Activated CD8-positive, alpha-beta T cell treated with anti-CD3 and anti-CD28 coated beads for 36 hours (primary cell): ENCODE data around the gene CRIM1. TPM values are rescaled to one million over a fixed set of nuclear protein-coding genes. Genes with fewer than 3 reads are reported as not detected.

Source experiments
- ATAC-seq: fragments of 200-7000 bp; cut with Tn5 transposase; one replicate; pipeline ENCODE4 v1.10.0; 2021; ENCODE audit warnings: mild to moderate bottlenecking, moderate library complexity
- CTCF ChIA-PET: fragments of 350-600 bp; sonication (Branson Sonifier 250); formaldehyde crosslinking; loops from one replicate; lab custom pipeline; 2021; ENCODE audit warnings: antibody characterized with exemption; lab: Charles Lee
- POLR2A ChIA-PET: fragments of 350-600 bp; sonication (Branson Sonifier 250); formaldehyde crosslinking; loops from one replicate; lab custom pipeline; 2021; ENCODE audit warnings: antibody characterized with exemption; lab: Charles Lee
- DNase-seq: peaks from one replicate; pipeline ENCODE4 v3.0.0-alpha.2; 2020
- H3K27ac Mint-ChIP-seq: one replicate; pipeline ENCODE4 v1.8.0; 2021; ENCODE audit warnings: mild to moderate bottlenecking, mixed read lengths
- H3K27me3 Mint-ChIP-seq: one replicate; pipeline ENCODE4 v1.8.0; 2021; ENCODE audit warnings: mixed read lengths
- H3K36me3 Mint-ChIP-seq: one replicate; pipeline ENCODE4 v1.8.0; 2021; ENCODE audit warnings: low read depth, mixed read lengths
- H3K4me1 Mint-ChIP-seq: one replicate; pipeline ENCODE4 v1.8.0; 2021; ENCODE audit warnings: low read depth, mixed read lengths
- H3K4me3 Mint-ChIP-seq: one replicate; pipeline ENCODE4 v1.8.0; 2021; ENCODE audit warnings: mild to moderate bottlenecking, moderate library complexity, mixed read lengths
- H3K9me3 Mint-ChIP-seq: one replicate; pipeline ENCODE4 v1.8.0; 2021; ENCODE audit warnings: mixed read lengths
- intact Hi-C: fragments of 100-400 bp; cut with micrococcal nuclease; formaldehyde crosslinking; loops from one replicate; pipeline ENCODE4 v1.10.0; 2022
- total RNA-seq, 2 experiments: library from RNA; stranded (reverse); gene quantifications; one replicate each; pipeline ENCODE4 v1.2.3, GENCODE V29; 2021
- TF ChIP-seq, protein P1 (sequence below): fragments of 200-600 bp; IDR thresholded peaks from one replicate; pipeline ENCODE4 v1.8.0; 2022; ENCODE audit warnings: antibody characterized with exemption, mild to moderate bottlenecking

The CRIM1 gene
- total RNA-seq, 2 experiments from 2014 or later: 14.4 to 15.9 TPM

GRCh38 chr2:36366491-36367120 lies 11.0 kb downstream of the CRIM1 start:
- Mint-ChIP-seq H3K4me1 (peaks cover 6% of the 10 kb centered on the region), H3K4me3 (no peak overlapping the region), H3K27ac (no peak overlapping the region), H3K9me3 (no peaks in the 10 kb centered on the region), H3K36me3 (no peaks in the 10 kb centered on the region), H3K27me3 (peaks cover 11% of the 10 kb centered on the region)
- no peak for ATAC-seq
- POLR2A ChIA-PET: no interaction called here
- CTCF ChIA-PET: interaction anchor here (1.2 kb wide), 1 partner anchor 14 kb away, joined by 3 read pairs; no protein-coding TSS in a partner anchor
- TF ChIP-seq, protein P1, sequence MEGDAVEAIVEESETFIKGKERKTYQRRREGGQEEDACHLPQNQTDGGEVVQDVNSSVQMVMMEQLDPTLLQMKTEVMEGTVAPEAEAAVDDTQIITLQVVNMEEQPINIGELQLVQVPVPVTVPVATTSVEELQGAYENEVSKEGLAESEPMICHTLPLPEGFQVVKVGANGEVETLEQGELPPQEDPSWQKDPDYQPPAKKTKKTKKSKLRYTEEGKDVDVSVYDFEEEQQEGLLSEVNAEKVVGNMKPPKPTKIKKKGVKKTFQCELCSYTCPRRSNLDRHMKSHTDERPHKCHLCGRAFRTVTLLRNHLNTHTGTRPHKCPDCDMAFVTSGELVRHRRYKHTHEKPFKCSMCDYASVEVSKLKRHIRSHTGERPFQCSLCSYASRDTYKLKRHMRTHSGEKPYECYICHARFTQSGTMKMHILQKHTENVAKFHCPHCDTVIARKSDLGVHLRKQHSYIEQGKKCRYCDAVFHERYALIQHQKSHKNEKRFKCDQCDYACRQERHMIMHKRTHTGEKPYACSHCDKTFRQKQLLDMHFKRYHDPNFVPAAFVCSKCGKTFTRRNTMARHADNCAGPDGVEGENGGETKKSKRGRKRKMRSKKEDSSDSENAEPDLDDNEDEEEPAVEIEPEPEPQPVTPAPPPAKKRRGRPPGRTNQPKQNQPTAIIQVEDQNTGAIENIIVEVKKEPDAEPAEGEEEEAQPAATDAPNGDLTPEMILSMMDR: no peak
- DNase-seq: no peak
- intact Hi-C loops: no loop called here

GRCh38 chr2:36367486-36367885 lies 11.9 kb downstream of the CRIM1 start:
- ATAC-seq: no peak
- Mint-ChIP-seq H3K4me1 (peaks cover 10% of the 10 kb centered on the region), H3K9me3 (no peaks in the 10 kb centered on the region), H3K27ac (no peak overlapping the region), H3K36me3 (no peaks in the 10 kb centered on the region), H3K27me3 (peaks cover 11% of the 10 kb centered on the region), H3K4me3 (no peak overlapping the region)
- ChIA-PET POLR2A (interaction anchor here (0.7 kb wide), 1 partner anchor 7 kb away, joined by 3 read pairs; no protein-coding TSS in a partner anchor), CTCF (interaction anchor here (2.6 kb wide), 1 partner anchor 16 kb away, joined by 9 read pairs; no protein-coding TSS in a partner anchor)
- TF ChIP-seq, protein P1: no peak
- intact Hi-C loops: no loop called here
- DNase-seq: no peak

DNA sequence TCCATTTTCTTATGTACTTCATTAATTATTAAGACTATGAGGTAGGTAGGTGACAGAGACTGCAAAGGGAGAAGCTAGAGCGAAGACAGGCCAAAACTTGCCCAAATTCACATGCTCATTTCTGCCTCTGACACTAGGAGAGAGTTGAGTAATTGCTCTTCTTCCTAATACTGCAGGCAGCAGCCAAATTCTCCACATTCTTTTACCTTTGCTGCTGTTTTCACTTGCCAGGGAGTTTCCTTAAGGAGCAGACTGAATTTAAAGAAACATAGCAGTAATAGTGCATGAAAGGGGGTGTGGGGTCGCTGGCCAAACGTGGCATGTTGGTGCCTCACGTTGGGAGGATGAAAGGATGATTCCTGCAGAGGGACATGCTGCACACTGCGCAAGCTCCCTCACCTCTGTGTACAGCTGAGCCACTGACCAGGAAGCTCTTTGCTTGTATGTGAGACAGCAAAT lies 12.3 kb downstream of the CRIM1 start:
- intact Hi-C loops: no loop called here
- no peak overlapping the region for H3K4me3 Mint-ChIP-seq
- ChIA-PET CTCF (interaction anchor here (2.6 kb wide), 1 partner anchor 16 kb away, joined by 9 read pairs; no protein-coding TSS in a partner anchor), POLR2A (interaction anchor here (0.7 kb wide), 1 partner anchor 8 kb away, joined by 3 read pairs; no protein-coding TSS in a partner anchor)
- H3K36me3 Mint-ChIP-seq: no peaks in the 10 kb centered on the region
- TF ChIP-seq, protein P1: no peak
- ATAC-seq (no peak), DNase-seq (no peak)
- no peaks in the 10 kb centered on the region for H3K9me3 Mint-ChIP-seq
- peaks cover 14% of the 10 kb centered on the region for H3K4me1 Mint-ChIP-seq
- no peak overlapping the region for H3K27ac Mint-ChIP-seq
- H3K27me3 Mint-ChIP-seq: peaks cover 11% of the 10 kb centered on the region

DNA sequence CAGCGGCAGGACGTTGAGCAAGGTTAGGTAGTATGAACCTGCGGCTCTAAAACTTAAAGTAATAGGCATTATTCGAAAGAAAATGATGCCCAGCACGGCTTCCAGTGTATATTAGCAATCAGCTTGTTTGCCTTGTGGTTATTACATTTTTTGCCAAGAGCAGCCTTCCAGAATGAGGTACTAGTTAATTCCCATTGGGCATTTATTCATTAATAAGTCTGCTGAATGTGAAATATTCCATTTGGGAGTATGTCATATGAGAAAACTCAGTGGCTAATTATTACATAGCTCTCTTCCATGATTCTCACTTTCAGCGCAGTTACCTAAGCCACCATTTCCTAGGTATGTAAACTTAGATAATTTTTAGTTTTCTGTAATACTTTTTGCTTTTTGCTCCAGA lies 12.9 kb downstream of the CRIM1 start:
- ATAC-seq (no peak), DNase-seq (no peak)
- Mint-ChIP-seq H3K4me1 (peaks cover 19% of the 10 kb centered on the region), H3K27ac (no peak overlapping the region), H3K9me3 (no peaks in the 10 kb centered on the region), H3K36me3 (no peaks in the 10 kb centered on the region), H3K4me3 (no peak overlapping the region), H3K27me3 (peaks cover 10% of the 10 kb centered on the region)
- CTCF ChIA-PET: interaction anchor here (2.6 kb wide), 1 partner anchor 17 kb away, joined by 9 read pairs; no protein-coding TSS in a partner anchor
- intact Hi-C loops: no loop called here
- POLR2A ChIA-PET: interaction anchor here (0.7 kb wide), 1 partner anchor 8 kb away, joined by 3 read pairs; no protein-coding TSS in a partner anchor
- TF ChIP-seq, protein P1: no peak

GRCh38 chr2:36369163-36369562 lies 13.6 kb downstream of the CRIM1 start:
- Mint-ChIP-seq H3K27me3 (peaks cover 5% of the 10 kb centered on the region), H3K36me3 (no peaks in the 10 kb centered on the region), H3K4me1 (peaks cover 23% of the 10 kb centered on the region), H3K4me3 (no peak overlapping the region), H3K27ac (no peak overlapping the region), H3K9me3 (no peaks in the 10 kb centered on the region)
- ATAC-seq (no peak), DNase-seq (no peak)
- TF ChIP-seq, protein P1: no peak
- intact Hi-C loops: no loop called here
- CTCF ChIA-PET: interaction anchor here (2.6 kb wide), 1 partner anchor 17 kb away, joined by 9 read pairs; no protein-coding TSS in a partner anchor
- POLR2A ChIA-PET: interaction anchor here (1.3 to 1.6 kb wide), 2 partner anchors 11 to 12 kb away, joined by 3 to 5 read pairs; no protein-coding TSS in a partner anchor
